ELF-1 (cell line): ENCODE data around the gene C19orf38.
"Not testable (repeated sequence)": the region's sequence is repeated elsewhere in the genome, so short reads cannot be mapped to it uniquely, and the experiment has no call there.

Experiments used
- DNase-seq: peaks from one replicate; pipeline ENCODE4 v3.0.0-alpha.2; 2016; ENCODE audit warnings: low read depth, low spot score

C19orf38 gene

GRCh38 chr19:10872546-10873107 is 24.4 kb downstream of the C19orf38 start:
- DNase-seq, result no peak

- no peak for DNase-seq
Observed at GRCh38 chr19:10874024-10874423, 25.8 kb downstream of the C19orf38 start.

- DNase-seq, result no peak
Observed at GRCh38 chr19:10876459-10877240, 28.4 kb downstream of the C19orf38 start.

GRCh38 chr19:10877608-10878007 is 29.4 kb downstream of the C19orf38 start:
- not testable (repeated sequence) for DNase-seq

GRCh38 chr19:10878253-10878652 is 30.0 kb downstream of the C19orf38 start:
- peak; percentile 2 for DNase-seq

GRCh38 chr19:10881403-10882107 is 33.3 kb downstream of the C19orf38 start:
- DNase-seq, result peak; percentile 73

GRCh38 chr19:10882108-10882457 is 33.9 kb downstream of the C19orf38 start:
- DNase-seq, result no peak

GRCh38 chr19:10884274-10884673 is 36.1 kb downstream of the C19orf38 start:
- peak; percentile 76 for DNase-seq

GRCh38 chr19:10885201-10886169 is 37.3 kb downstream of the C19orf38 start:
- DNase-seq, result no peak

GRCh38 chr19:10887616-10888367 is 39.6 kb downstream of the C19orf38 start:
- peak; percentile 51 for DNase-seq

GRCh38 chr19:10888421-10888866 is 40.2 kb downstream of the C19orf38 start:
- DNase-seq, result peak; percentile 88

- no peak for DNase-seq
Observed at GRCh38 chr19:10889880-10890279, 41.7 kb downstream of the C19orf38 start.

- DNase-seq, result no peak
Observed at GRCh38 chr19:10891405-10892086, 43.3 kb downstream of the C19orf38 start.

- no peak for DNase-seq
Observed at GRCh38 chr19:10892256-10892655, 44.0 kb downstream of the C19orf38 start.

GRCh38 chr19:10894911-10895213 is 46.6 kb downstream of the C19orf38 start:
- no peak for DNase-seq

GRCh38 chr19:10895363-10895762 is 47.1 kb downstream of the C19orf38 start:
- no peak for DNase-seq

- DNase-seq, result no peak
Observed at GRCh38 chr19:10895920-10896319, 47.7 kb downstream of the C19orf38 start.

- DNase-seq, result no peak
Observed at GRCh38 chr19:10896851-10897526, 48.8 kb downstream of the C19orf38 start.

- DNase-seq, result no peak
Observed at GRCh38 chr19:10898633-10899032, 50.4 kb downstream of the C19orf38 start.

- no peak for DNase-seq
Observed at GRCh38 chr19:10899151-10899653, 51.0 kb downstream of the C19orf38 start.
